Esophagus muscularis mucosa (tissue), 4 donors: ENCODE results near the gene SH3GL3. TPM values are rescaled to one million over a fixed set of nuclear protein-coding genes. Genes with fewer than 3 reads are reported as not detected.

ENCODE experiments used
- DNase-seq: peaks from one replicate; pipeline ENCODE4 v3.0.0-alpha.2; 2017; ENCODE audit errors: extremely low spot score
- H3K27ac ChIP-seq, 4 donors: fragments of 200-600 bp; sonication (generic); replicated peaks in 1 of 4; 1 replicate in 3 of 4; 2 replicates in 1 of 4; pipeline ENCODE4 v1.5.1; 2016 to 2019; ENCODE audit warnings: mild to moderate bottlenecking in 1 of 4
- H3K27me3 ChIP-seq, 4 donors: fragments of 200-600 bp; sonication (generic); one replicate each; pipeline versions ENCODE4 v1.5.1 to v1.6.0; 2016 to 2019
- H3K36me3 ChIP-seq, 4 donors: fragments of 200-600 bp; sonication (generic); one replicate each; pipeline ENCODE4 v1.5.1; 2016 to 2019
- H3K4me1 ChIP-seq, 4 donors: fragments of 200-600 bp; sonication (generic); one replicate each; pipeline ENCODE4 v1.5.1; 2016 to 2019
- H3K4me3 ChIP-seq, 4 donors: fragments of 200-600 bp; sonication (generic); 1 replicate in 2 of 4; 2 replicates in 2 of 4; pipeline ENCODE4 v1.5.1; 2016 to 2019; ENCODE audit warnings: mild to moderate bottlenecking in 4 of 4, moderate library complexity in 1 of 4
- H3K9me3 ChIP-seq, 4 donors: fragments of 200-600 bp; sonication (generic); 1 replicate in 3 of 4; 2 replicates in 1 of 4; pipeline ENCODE4 v1.5.1; 2016 to 2019
- EP300 ChIP-seq: sonication (generic); formaldehyde crosslinking; IDR thresholded peaks from one replicate; pipeline ENCODE4 v1.6.1; 2017; ENCODE audit warnings: antibody characterized with exemption
- POLR2A ChIP-seq: fragments of 450-650 bp; IDR thresholded peaks from one replicate; pipeline ENCODE4 v1.6.1; 2017; ENCODE audit warnings: antibody characterized with exemption, moderate library complexity, mild to moderate bottlenecking, low read depth
- POLR2AphosphoS5 ChIP-seq, 2 donors: sonication (generic); formaldehyde crosslinking; IDR thresholded peaks; one replicate each; pipeline ENCODE4 v1.6.1; 2017; ENCODE audit warnings: antibody characterized with exemption in 2 of 2
- WGBS: methylation state at CpG from one replicate; pipeline ENCODE4 v1.1.5; 2018; 5-methylcytosine and 5-hydroxymethylcytosine counted together
- intact Hi-C: fragments of 100-400 bp; cut with DNase I; formaldehyde crosslinking; loops from one replicate; pipeline ENCODE4 v1.15.1; 2023
- total RNA-seq, 4 donors: library from RNA; depleted of rRNA; stranded (reverse); fragments of >200 nt; gene quantifications; one replicate each; pipeline versions ENCODE4 v1.1.0 to v1.2.1, GENCODE V29; 2016
- TF ChIP-seq, protein P1 (sequence below), 3 experiments: fragments of 200-600 bp in 2 of 3; fragments of 450-650 bp in 1 of 3; sonication (generic) in 2 of 3; IDR thresholded peaks; one replicate each; pipeline ENCODE4 v1.5.1; 2017 to 2019; ENCODE audit warnings: antibody characterized with exemption in 3 of 3, mild to moderate bottlenecking in 2 of 3, moderate library complexity in 1 of 3

Gene SH3GL3
- total RNA-seq, 4 donors from 2014 or later = 0.19 TPM; not detected in 3

- H3K27ac ChIP-seq = no peak overlapping the region
- 43% methylated on average over 1 of the region's 1 CpG for WGBS
- TF ChIP-seq EP300 (no peak), POLR2AphosphoS5 (IDR thresholded peaks at IDR 0.05) (no peak), POLR2A (no peak)
- TF ChIP-seq, protein P1, sequence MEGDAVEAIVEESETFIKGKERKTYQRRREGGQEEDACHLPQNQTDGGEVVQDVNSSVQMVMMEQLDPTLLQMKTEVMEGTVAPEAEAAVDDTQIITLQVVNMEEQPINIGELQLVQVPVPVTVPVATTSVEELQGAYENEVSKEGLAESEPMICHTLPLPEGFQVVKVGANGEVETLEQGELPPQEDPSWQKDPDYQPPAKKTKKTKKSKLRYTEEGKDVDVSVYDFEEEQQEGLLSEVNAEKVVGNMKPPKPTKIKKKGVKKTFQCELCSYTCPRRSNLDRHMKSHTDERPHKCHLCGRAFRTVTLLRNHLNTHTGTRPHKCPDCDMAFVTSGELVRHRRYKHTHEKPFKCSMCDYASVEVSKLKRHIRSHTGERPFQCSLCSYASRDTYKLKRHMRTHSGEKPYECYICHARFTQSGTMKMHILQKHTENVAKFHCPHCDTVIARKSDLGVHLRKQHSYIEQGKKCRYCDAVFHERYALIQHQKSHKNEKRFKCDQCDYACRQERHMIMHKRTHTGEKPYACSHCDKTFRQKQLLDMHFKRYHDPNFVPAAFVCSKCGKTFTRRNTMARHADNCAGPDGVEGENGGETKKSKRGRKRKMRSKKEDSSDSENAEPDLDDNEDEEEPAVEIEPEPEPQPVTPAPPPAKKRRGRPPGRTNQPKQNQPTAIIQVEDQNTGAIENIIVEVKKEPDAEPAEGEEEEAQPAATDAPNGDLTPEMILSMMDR (IDR thresholded peaks at IDR 0.05) = no peak
- no peak overlapping the region for H3K4me3 ChIP-seq
- H3K36me3 ChIP-seq = no peaks in the 10 kb centered on the region
- DNase-seq = no peak
- no peaks in the 10 kb centered on the region for H3K27me3 ChIP-seq
- intact Hi-C loops = no loop called here
- H3K4me1 ChIP-seq = no peaks in the 10 kb centered on the region
- H3K9me3 ChIP-seq = peaks cover 0 to 13% (median 11%) of the 10 kb centered on the region in 4 donors
These were observed 49.6 kb downstream of the SH3GL3 start for GRCh38 chr15:83496766-83497165.

- Histone ChIP-seq H3K36me3 (no peaks in the 10 kb centered on the region), H3K27ac (no peak overlapping the region), H3K4me3 (no peak overlapping the region), H3K4me1 (no peaks in the 10 kb centered on the region), H3K27me3 (no peaks in the 10 kb centered on the region), H3K9me3 (peaks cover 0 to 13% (median 11%) of the 10 kb centered on the region in 4 donors)
- DNase-seq = no peak
- TF ChIP-seq POLR2A (no peak), EP300 (no peak), POLR2AphosphoS5 (IDR thresholded peaks at IDR 0.05) (no peak)
- TF ChIP-seq, protein P1 (IDR thresholded peaks at IDR 0.05) = no peak
- WGBS = 97% methylated on average over 1 of the region's 1 CpG
- intact Hi-C loops = no loop called here
These were observed 51.2 kb downstream of the SH3GL3 start for GRCh38 chr15:83498374-83498773.

- WGBS = 53% methylated on average over 3 of the region's 3 CpGs
- intact Hi-C loops = no loop called here
These were observed 51.7 kb downstream of the SH3GL3 start for GRCh38 chr15:83498801-83499200.

GRCh38 chr15:83499476-83499875, 52.3 kb downstream of the SH3GL3 start:
- DNase-seq = no peak
- intact Hi-C loops = no loop called here
- H3K36me3 ChIP-seq = no peaks in the 10 kb centered on the region
- H3K27me3 ChIP-seq = no peaks in the 10 kb centered on the region
- 82% methylated on average over 2 of the region's 2 CpGs for WGBS
- H3K27ac ChIP-seq = no peak overlapping the region
- H3K9me3 ChIP-seq = peaks cover 0 to 13% (median 11%) of the 10 kb centered on the region in 4 donors
- H3K4me3 ChIP-seq = no peak overlapping the region
- TF ChIP-seq POLR2A (no peak), POLR2AphosphoS5 (IDR thresholded peaks at IDR 0.05) (no peak), EP300 (no peak)
- TF ChIP-seq, protein P1 (IDR thresholded peaks at IDR 0.05) = no peak
- no peaks in the 10 kb centered on the region for H3K4me1 ChIP-seq

More at GRCh38 chr15:83498801-83499200, 51.7 kb downstream of the SH3GL3 start:
- Histone ChIP-seq H3K27ac (no peak overlapping the region), H3K4me1 (no peaks in the 10 kb centered on the region), H3K36me3 (no peaks in the 10 kb centered on the region), H3K27me3 (no peaks in the 10 kb centered on the region), H3K4me3 (no peak overlapping the region), H3K9me3 (peaks cover 0 to 13% (median 11%) of the 10 kb centered on the region in 4 donors)
- TF ChIP-seq POLR2A = no peak
- TF ChIP-seq, protein P1 (IDR thresholded peaks at IDR 0.05) = no peak
- DNase-seq = no peak

DNA sequence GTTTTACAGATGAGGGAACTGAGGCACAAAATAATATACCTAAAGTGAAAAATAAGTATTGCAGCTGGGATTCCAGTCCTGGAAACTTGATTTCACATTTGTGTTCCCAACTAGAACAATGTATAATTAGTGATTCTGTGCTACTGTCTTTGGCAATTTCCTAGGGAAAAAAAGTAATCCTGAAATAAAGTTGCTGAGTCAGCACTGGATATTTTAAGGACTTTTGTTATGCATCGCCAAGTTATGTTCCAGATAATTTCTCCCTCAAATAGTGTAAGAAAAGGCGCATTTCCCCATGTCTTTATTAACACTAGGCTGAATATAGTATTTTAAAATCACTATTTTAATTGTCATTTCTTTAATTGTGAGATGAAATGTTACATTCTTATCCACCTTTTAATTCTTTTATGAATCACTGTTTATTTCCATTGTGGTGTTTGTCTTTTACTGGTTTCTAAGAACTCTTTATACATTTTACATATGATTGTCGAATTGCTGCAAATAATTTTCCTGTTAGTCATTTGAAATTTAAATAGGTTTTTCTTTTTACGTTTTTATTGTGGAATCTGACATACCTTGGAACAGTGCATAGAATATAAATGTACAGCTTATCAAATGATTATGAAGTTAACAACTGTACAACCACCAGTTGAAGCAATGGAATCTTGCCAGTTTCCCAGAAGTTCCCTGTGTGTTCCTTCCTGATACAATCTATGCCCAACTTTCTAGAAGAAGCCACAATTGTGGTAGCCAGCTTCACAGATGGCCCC, 56.6 kb downstream of the SH3GL3 start:
- no peak for DNase-seq
- Histone ChIP-seq H3K4me1 (no peaks in the 10 kb centered on the region), H3K36me3 (no peaks in the 10 kb centered on the region), H3K27me3 (no peaks in the 10 kb centered on the region), H3K4me3 (no peak overlapping the region), H3K27ac (no peak overlapping the region), H3K9me3 (peaks cover 0 to 4% (median 1%) of the 10 kb centered on the region in 4 donors)
- WGBS = 82% methylated on average over 4 of the region's 4 CpGs
- TF ChIP-seq POLR2A (no peak), POLR2AphosphoS5 (IDR thresholded peaks at IDR 0.05) (no peak), EP300 (no peak)
- TF ChIP-seq, protein P1 (IDR thresholded peaks at IDR 0.05) = no peak
- intact Hi-C loops = no loop called here
